Transverse colon (tissue), 4 donors: Measurements from ENCODE around the gene HIBCH.

Experiments used
- EP300 ChIP-seq: sonication (generic); formaldehyde crosslinking; IDR thresholded peaks from one replicate; pipeline ENCODE4 v1.6.1; 2017; ENCODE audit warnings: antibody characterized with exemption, low read depth
- POLR2A ChIP-seq: fragments of 450-650 bp; IDR thresholded peaks from one replicate; pipeline ENCODE4 v1.6.1; 2016; ENCODE audit warnings: antibody characterized with exemption, mild to moderate bottlenecking, moderate library complexity
- POLR2AphosphoS5 ChIP-seq, 3 donors: sonication (generic); formaldehyde crosslinking; IDR thresholded peaks; one replicate each; pipeline ENCODE4 v1.6.1; 2016; ENCODE audit warnings: antibody characterized with exemption in 3 of 3
- TF ChIP-seq, protein P1 (sequence below), 5 experiments: fragments of 200-600 bp in 3 of 5; fragments of 450-650 bp in 2 of 5; sonication (generic) in 3 of 5; IDR thresholded peaks; 1 replicate in 2 of 5; 2 replicates in 3 of 5; pipeline ENCODE4 v1.5.1; 2016 to 2017; ENCODE audit warnings: antibody characterized with exemption in 5 of 5, inconsistent platforms in 3 of 5, mild to moderate bottlenecking in 2 of 5, moderate library complexity in 1 of 5

DNA sequence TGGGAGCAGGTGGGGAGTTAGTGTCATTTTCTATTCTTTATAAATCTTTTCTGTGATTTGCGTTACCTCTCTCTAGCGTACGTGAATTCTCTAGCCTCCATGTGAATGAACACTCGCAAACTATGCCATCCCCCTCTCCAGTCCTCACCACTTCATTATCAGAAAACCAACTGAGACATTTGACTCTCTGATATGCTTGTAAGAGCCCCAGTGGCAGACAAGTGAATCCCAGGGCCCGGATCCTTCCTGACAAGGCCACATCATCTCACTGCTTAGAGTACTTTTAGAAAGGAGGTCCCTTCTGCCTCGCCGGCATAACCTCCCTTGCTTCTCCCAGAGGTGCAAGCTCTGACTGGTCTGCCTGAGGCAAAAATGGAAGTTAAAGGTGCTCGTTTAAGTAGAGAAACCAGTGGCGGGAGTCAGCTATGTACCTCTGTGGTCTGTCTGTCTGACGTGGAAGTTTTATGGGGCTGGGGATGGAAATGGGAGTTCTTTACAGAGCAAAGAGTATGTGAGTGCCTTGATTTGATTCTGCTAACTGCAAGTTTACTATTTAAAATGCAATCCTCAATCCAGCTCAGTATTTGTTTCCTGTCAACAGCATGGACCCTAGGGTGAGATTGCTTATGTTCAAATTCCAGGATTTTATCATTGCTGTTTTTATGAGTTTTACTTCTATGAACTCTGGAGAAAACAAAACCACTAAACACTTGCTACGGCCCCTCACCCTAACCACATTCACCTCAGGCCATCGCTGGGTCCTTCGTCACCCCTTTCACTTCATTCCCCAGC, 142.2 kb downstream of the HIBCH start:
- TF ChIP-seq, protein P1, sequence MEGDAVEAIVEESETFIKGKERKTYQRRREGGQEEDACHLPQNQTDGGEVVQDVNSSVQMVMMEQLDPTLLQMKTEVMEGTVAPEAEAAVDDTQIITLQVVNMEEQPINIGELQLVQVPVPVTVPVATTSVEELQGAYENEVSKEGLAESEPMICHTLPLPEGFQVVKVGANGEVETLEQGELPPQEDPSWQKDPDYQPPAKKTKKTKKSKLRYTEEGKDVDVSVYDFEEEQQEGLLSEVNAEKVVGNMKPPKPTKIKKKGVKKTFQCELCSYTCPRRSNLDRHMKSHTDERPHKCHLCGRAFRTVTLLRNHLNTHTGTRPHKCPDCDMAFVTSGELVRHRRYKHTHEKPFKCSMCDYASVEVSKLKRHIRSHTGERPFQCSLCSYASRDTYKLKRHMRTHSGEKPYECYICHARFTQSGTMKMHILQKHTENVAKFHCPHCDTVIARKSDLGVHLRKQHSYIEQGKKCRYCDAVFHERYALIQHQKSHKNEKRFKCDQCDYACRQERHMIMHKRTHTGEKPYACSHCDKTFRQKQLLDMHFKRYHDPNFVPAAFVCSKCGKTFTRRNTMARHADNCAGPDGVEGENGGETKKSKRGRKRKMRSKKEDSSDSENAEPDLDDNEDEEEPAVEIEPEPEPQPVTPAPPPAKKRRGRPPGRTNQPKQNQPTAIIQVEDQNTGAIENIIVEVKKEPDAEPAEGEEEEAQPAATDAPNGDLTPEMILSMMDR (IDR thresholded peaks at IDR 0.05): no peak
- TF ChIP-seq POLR2A (no peak), POLR2AphosphoS5 (IDR thresholded peaks at IDR 0.05) (no peak), EP300 (no peak)
